GM23338 (cell line): ENCODE results near the gene NOL9. TPM values are rescaled to one million over a fixed set of nuclear protein-coding genes. Genes with fewer than 3 reads are reported as not detected.

Experiments
- ATAC-seq: fragments of 200-7000 bp; cut with Tn5 transposase; 3 replicates; pipeline ENCODE4 v1.9.1; 2020
- DNase-seq: peaks from one replicate; pipeline ENCODE4 v3.0.0-alpha.2; 2015; ENCODE audit warnings: low spot score
- H2AFZ ChIP-seq: fragments of 200-600 bp; sonication (generic); 2 replicates; pipeline ENCODE4 v1.8.0; 2016; ENCODE audit warnings: antibody characterized with exemption, mild to moderate bottlenecking, moderate library complexity
- H3F3A ChIP-seq: fragments of 200-600 bp; sonication (generic); replicated peaks from 2 replicates; pipeline ENCODE4 v1.8.0; 2017; ENCODE audit warnings: antibody characterized with exemption, mixed run types, low read depth
- H3K27ac ChIP-seq: fragments of 200-600 bp; sonication (generic); 2 replicates; pipeline ENCODE4 v1.6.1; 2016; ENCODE audit warnings: low read depth
- H3K27me3 ChIP-seq: fragments of 200-600 bp; sonication (generic); 2 replicates; pipeline ENCODE4 v1.8.0; 2016; ENCODE audit warnings: mild to moderate bottlenecking, mixed run types, moderate library complexity; ENCODE audit not compliant: insufficient read depth
- H3K36me3 ChIP-seq: fragments of 200-600 bp; sonication (generic); 2 replicates; pipeline ENCODE4 v1.8.0; 2016; ENCODE audit warnings: mild to moderate bottlenecking; ENCODE audit not compliant: insufficient read depth
- H3K4me1 ChIP-seq: fragments of 200-600 bp; sonication (generic); 2 replicates; pipeline ENCODE4 v1.8.0; 2016; ENCODE audit warnings: mild to moderate bottlenecking, moderate library complexity; ENCODE audit not compliant: insufficient read depth
- H3K4me2 ChIP-seq: fragments of 200-600 bp; sonication (generic); 2 replicates; pipeline ENCODE4 v1.7.1; 2017; ENCODE audit warnings: mixed run types
- H3K4me3 ChIP-seq: fragments of 200-600 bp; sonication (generic); 2 replicates; pipeline ENCODE4 v1.6.1; 2016; ENCODE audit warnings: mixed run types
- H3K79me2 ChIP-seq: fragments of 200-600 bp; sonication (generic); replicated peaks from 2 replicates; pipeline ENCODE4 v1.8.0; 2017; ENCODE audit warnings: mild to moderate bottlenecking; ENCODE audit not compliant: insufficient read depth
- H3K9me2 ChIP-seq: fragments of 200-600 bp; sonication (generic); 2 replicates; pipeline ENCODE4 v1.8.0; 2017; ENCODE audit not compliant: insufficient read depth
- H4K20me1 ChIP-seq: fragments of 200-600 bp; sonication (generic); replicated peaks from 2 replicates; pipeline ENCODE4 v1.8.0; 2017; ENCODE audit warnings: mild to moderate bottlenecking; ENCODE audit not compliant: insufficient read depth
- H3K27ac Mint-ChIP-seq: 2 replicates; pipeline ENCODE4 v1.8.0; 2020; ENCODE audit warnings: inconsistent platforms, mild to moderate bottlenecking, moderate library complexity, mixed read lengths
- H3K27me3 Mint-ChIP-seq: 3 replicates; pipeline ENCODE4 v1.8.0; 2022; ENCODE audit warnings: low read depth, mild to moderate bottlenecking, moderate library complexity, mixed read lengths, inconsistent platforms; ENCODE audit not compliant: insufficient read depth, poor library complexity
- H3K36me3 Mint-ChIP-seq: 3 replicates; pipeline ENCODE4 v1.8.0; 2021; ENCODE audit warnings: low read depth, mild to moderate bottlenecking, inconsistent platforms, moderate library complexity, mixed read lengths
- H3K4me1 Mint-ChIP-seq: 3 replicates; pipeline ENCODE4 v1.8.0; 2020; ENCODE audit warnings: mild to moderate bottlenecking, inconsistent platforms, mixed read lengths
- H3K4me3 Mint-ChIP-seq: 3 replicates; pipeline ENCODE4 v1.8.0; 2021; ENCODE audit warnings: moderate library complexity, mild to moderate bottlenecking, inconsistent platforms, mixed read lengths
- H3K9me3 Mint-ChIP-seq: 3 replicates; pipeline ENCODE4 v1.8.0; 2020; ENCODE audit warnings: moderate library complexity, mild to moderate bottlenecking, inconsistent platforms, mixed read lengths
- STAT1 ChIP-seq: IDR thresholded peaks from one replicate; pipeline ENCODE4 v1.6.1; 2016; ENCODE audit warnings: antibody characterized with exemption; ENCODE audit not compliant: unreplicated experiment
- polyA plus RNA-seq: library from polyadenylated mRNA; unstranded; fragments of >200 nt; fragmentation: Nextera tagmentation; extraction: Ambion mirVana; gene quantifications from 2 replicates; pipeline ENCODE4 v1.2.1, GENCODE V29; 2016
- total RNA-seq: library from RNA; depleted of rRNA; stranded (reverse); fragments of >200 nt; shearing (Covaris generic); gene quantifications from 2 replicates; pipeline ENCODE4 v1.2.3, GENCODE V29; 2014
- TF ChIP-seq, protein P1 (sequence below): fragments of 250-450 bp; sonication (Bioruptor Pico); IDR thresholded peaks from 2 replicates; pipeline ENCODE4 v1.5.0; 2020; ENCODE audit warnings: mild to moderate bottlenecking, moderate library complexity
- TF ChIP-seq, protein P2 (sequence below), 2 experiments: fragments of 200-600 bp in 1 of 2; sonication (generic) in 1 of 2; conservative IDR thresholded peaks; 2 replicates each; pipeline versions ENCODE4 v1.5.1 to v1.6.1; 2016 to 2017; ENCODE audit warnings: antibody characterized with exemption in 2 of 2, low read depth in 2 of 2, mild to moderate bottlenecking in 2 of 2, moderate library complexity in 1 of 2
- TF ChIP-seq, protein P3 (sequence below): IDR thresholded peaks from 2 replicates; pipeline ENCODE4 v1.6.1; 2016; ENCODE audit warnings: antibody characterized with exemption

Gene NOL9
- total and polyA plus RNA-seq, 2 experiments from 2014 or later = 13.2 to 48.5 TPM

DNA sequence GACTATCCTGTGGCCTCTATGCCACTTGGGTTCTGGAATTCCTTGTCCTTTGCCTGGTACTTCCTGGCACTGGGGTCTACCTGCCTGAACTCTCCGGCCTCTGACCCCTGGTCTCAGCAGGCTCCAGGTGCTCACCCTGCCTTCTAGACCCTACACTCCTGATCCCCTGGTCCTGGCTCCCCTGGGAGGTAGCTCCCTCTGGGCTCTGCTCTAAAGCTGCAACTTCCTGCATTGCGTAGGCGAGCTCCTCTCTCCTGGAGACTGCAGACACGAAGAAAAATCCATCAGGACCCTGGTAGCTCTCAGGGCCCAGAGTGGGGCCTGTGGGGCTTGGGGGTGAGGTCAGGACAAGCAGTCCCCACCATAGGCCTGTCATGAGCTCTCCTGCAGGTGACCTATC is 55.0 kb downstream of the NOL9 start:
- TF ChIP-seq STAT1 = no peak
- TF ChIP-seq, protein P1, sequence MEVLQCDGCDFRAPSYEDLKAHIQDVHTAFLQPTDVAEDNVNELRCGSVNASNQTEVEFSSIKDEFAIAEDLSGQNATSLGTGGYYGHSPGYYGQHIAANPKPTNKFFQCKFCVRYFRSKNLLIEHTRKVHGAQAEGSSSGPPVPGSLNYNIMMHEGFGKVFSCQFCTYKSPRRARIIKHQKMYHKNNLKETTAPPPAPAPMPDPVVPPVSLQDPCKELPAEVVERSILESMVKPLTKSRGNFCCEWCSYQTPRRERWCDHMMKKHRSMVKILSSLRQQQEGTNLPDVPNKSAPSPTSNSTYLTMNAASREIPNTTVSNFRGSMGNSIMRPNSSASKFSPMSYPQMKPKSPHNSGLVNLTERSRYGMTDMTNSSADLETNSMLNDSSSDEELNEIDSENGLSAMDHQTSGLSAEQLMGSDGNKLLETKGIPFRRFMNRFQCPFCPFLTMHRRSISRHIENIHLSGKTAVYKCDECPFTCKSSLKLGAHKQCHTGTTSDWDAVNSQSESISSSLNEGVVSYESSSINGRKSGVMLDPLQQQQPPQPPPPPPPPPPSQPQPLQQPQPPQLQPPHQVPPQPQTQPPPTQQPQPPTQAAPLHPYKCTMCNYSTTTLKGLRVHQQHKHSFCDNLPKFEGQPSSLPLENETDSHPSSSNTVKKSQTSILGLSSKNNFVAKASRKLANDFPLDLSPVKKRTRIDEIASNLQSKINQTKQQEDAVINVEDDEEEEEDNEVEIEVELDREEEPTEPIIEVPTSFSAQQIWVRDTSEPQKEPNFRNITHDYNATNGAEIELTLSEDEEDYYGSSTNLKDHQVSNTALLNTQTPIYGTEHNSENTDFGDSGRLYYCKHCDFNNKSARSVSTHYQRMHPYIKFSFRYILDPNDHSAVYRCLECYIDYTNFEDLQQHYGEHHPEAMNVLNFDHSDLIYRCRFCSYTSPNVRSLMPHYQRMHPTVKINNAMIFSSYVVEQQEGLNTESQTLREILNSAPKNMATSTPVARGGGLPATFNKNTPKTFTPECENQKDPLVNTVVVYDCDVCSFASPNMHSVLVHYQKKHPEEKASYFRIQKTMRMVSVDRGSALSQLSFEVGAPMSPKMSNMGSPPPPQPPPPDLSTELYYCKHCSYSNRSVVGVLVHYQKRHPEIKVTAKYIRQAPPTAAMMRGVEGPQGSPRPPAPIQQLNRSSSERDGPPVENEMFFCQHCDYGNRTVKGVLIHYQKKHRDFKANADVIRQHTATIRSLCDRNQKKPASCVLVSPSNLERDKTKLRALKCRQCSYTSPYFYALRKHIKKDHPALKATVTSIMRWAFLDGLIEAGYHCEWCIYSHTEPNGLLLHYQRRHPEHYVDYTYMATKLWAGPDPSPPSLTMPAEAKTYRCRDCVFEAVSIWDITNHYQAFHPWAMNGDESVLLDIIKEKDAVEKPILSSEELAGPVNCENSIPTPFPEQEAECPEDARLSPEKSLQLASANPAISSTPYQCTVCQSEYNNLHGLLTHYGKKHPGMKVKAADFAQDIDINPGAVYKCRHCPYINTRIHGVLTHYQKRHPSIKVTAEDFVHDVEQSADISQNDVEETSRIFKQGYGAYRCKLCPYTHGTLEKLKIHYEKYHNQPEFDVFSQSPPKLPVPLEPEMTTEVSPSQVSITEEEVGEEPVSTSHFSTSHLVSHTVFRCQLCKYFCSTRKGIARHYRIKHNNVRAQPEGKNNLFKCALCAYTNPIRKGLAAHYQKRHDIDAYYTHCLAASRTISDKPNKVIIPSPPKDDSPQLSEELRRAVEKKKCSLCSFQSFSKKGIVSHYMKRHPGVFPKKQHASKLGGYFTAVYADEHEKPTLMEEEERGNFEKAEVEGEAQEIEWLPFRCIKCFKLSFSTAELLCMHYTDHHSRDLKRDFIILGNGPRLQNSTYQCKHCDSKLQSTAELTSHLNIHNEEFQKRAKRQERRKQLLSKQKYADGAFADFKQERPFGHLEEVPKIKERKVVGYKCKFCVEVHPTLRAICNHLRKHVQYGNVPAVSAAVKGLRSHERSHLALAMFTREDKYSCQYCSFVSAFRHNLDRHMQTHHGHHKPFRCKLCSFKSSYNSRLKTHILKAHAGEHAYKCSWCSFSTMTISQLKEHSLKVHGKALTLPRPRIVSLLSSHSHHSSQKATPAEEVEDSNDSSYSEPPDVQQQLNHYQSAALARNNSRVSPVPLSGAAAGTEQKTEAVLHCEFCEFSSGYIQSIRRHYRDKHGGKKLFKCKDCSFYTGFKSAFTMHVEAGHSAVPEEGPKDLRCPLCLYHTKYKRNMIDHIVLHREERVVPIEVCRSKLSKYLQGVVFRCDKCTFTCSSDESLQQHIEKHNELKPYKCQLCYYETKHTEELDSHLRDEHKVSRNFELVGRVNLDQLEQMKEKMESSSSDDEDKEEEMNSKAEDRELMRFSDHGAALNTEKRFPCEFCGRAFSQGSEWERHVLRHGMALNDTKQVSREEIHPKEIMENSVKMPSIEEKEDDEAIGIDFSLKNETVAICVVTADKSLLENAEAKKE (CRISPR knock-in tag) = no peak
- TF ChIP-seq, protein P2, sequence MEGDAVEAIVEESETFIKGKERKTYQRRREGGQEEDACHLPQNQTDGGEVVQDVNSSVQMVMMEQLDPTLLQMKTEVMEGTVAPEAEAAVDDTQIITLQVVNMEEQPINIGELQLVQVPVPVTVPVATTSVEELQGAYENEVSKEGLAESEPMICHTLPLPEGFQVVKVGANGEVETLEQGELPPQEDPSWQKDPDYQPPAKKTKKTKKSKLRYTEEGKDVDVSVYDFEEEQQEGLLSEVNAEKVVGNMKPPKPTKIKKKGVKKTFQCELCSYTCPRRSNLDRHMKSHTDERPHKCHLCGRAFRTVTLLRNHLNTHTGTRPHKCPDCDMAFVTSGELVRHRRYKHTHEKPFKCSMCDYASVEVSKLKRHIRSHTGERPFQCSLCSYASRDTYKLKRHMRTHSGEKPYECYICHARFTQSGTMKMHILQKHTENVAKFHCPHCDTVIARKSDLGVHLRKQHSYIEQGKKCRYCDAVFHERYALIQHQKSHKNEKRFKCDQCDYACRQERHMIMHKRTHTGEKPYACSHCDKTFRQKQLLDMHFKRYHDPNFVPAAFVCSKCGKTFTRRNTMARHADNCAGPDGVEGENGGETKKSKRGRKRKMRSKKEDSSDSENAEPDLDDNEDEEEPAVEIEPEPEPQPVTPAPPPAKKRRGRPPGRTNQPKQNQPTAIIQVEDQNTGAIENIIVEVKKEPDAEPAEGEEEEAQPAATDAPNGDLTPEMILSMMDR (conservative IDR thresholded peaks at IDR 0.05; ENCODE audit: low read depth in 2 of 2) = no peak
- TF ChIP-seq, protein P3, sequence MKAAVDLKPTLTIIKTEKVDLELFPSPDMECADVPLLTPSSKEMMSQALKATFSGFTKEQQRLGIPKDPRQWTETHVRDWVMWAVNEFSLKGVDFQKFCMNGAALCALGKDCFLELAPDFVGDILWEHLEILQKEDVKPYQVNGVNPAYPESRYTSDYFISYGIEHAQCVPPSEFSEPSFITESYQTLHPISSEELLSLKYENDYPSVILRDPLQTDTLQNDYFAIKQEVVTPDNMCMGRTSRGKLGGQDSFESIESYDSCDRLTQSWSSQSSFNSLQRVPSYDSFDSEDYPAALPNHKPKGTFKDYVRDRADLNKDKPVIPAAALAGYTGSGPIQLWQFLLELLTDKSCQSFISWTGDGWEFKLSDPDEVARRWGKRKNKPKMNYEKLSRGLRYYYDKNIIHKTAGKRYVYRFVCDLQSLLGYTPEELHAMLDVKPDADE = no peak
- Histone ChIP-seq H3K27ac (no peak overlapping the region), H3K4me2 (no peak overlapping the region), H4K20me1 (no peaks in the 10 kb centered on the region), H3F3A (0 out of 2 replicates have a peak, but pooled peaks cover 2% of the 10 kb centered on the region), H3K9me2 (no peaks in the 10 kb centered on the region), H2AFZ (no peak overlapping the region), H3K4me3 (no peak overlapping the region), H3K4me1 (peaks cover 18% of the 10 kb centered on the region), H3K79me2 (no peaks in the 10 kb centered on the region), H3K36me3 (no peaks in the 10 kb centered on the region), H3K27me3 (peaks cover 30% of the 10 kb centered on the region)
- Mint-ChIP-seq H3K4me1 (peaks cover 19% of the 10 kb centered on the region), H3K9me3 (no peaks in the 10 kb centered on the region), H3K27ac (no peak overlapping the region), H3K27me3 (peaks cover 36% of the 10 kb centered on the region), H3K4me3 (no peak overlapping the region; the same call in 2 of the 3 replicates), H3K36me3 (no peaks in the 10 kb centered on the region)
- no peak for DNase-seq
- no peak for ATAC-seq
